ENCODE data around the gene PBX2. TPM values are rescaled to one million over a fixed set of nuclear protein-coding genes. Genes with fewer than 3 reads are reported as not detected.
A peak's percentile ranks its signal among the peaks of the same experiment; 100 is the strongest.

PBX2 gene
- total RNA-seq, 1 experiment from 2014 or later = 176 TPM

- WGBS (ENCODE audit: extremely low coverage, insufficient read length, low lambda C conversion rate) = no CpG with 5 or more reads among the region's 5 CpGs
- Histone ChIP-seq H3T11ph (ENCODE audit: low read length) (no peak within 1 kb of the TSS), H2AFZ (ENCODE audit: low read length) (no peak within 1 kb of the TSS), H2BK5ac (ENCODE audit: insufficient read length, low read length) (no peak within 1 kb of the TSS), H2BK12ac (ENCODE audit: insufficient read length, low read depth, low read length) (no peak within 1 kb of the TSS), H3K9me3 (ENCODE audit: control insufficient read depth, low read depth, low read length) (no peaks in the 10 kb centered on the region), H2BK120ac (ENCODE audit: low read depth, low read length, poor library complexity, severe bottlenecking) (no peak within 1 kb of the TSS), H3K27me3 (ENCODE audit: insufficient read depth, low read length) (no peaks in the 10 kb centered on the region), H3K4me2 (ENCODE audit: insufficient read depth, insufficient read length, low read length) (peak within 1 kb of the TSS; percentile 44), H4K20me1 (ENCODE audit: control insufficient read depth, insufficient read depth, insufficient read length) (no peaks in the 10 kb centered on the region), H2BK20ac (ENCODE audit: low read depth, low read length, poor library complexity, severe bottlenecking) (no peak within 1 kb of the TSS), H3K79me1 (ENCODE audit: insufficient read depth, low read depth, low read length, poor library complexity, severe bottlenecking) (no peaks in the 10 kb centered on the region), H3K4me1 (ENCODE audit: insufficient read depth, low read length) (peaks cover 7% of the 10 kb centered on the region), H3K27ac (ENCODE audit: insufficient read length, low read depth, low read length) (no peak within 1 kb of the TSS), H3K23me2 (ENCODE audit: insufficient read length, low read depth, low read length, poor library complexity, severe bottlenecking) (peaks cover 17% of the 10 kb centered on the region), H3K18ac (ENCODE audit: insufficient read length, low read depth, low read length) (no peak within 1 kb of the TSS), H3K56ac (ENCODE audit: insufficient read length, low read depth, low read length) (no peak within 1 kb of the TSS), H4K91ac (ENCODE audit: insufficient read length, low read depth, low read length) (no peak within 1 kb of the TSS), H2BK15ac (ENCODE audit: low read depth, low read length) (no peak within 1 kb of the TSS), H3K79me2 (ENCODE audit: insufficient read depth, low read length) (no peaks in the 10 kb centered on the region), H3K23ac (ENCODE audit: insufficient read length, low read depth, low read length) (no peak within 1 kb of the TSS), H2AK5ac (ENCODE audit: insufficient read length, low read length) (no peak within 1 kb of the TSS), H4K5ac (ENCODE audit: insufficient read length, low read depth, low read length) (no peak within 1 kb of the TSS), H3K14ac (ENCODE audit: insufficient read depth, low read length) (no peak within 1 kb of the TSS; the same call in 1 of the 2 replicates), H4K8ac (replicated peaks; ENCODE audit: insufficient read length, low read depth, low read length) (no peak within 1 kb of the TSS), H3K9ac (ENCODE audit: extremely low read depth, insufficient read length, low read length) (no peak within 1 kb of the TSS), H3K4ac (ENCODE audit: low read depth, low read length) (no peak within 1 kb of the TSS)
- H3K9me3 Mint-ChIP-seq = no peaks in the 10 kb centered on the region; a peak in 1 of 5 replicates
- H3K27ac Mint-ChIP-seq = peak within 1 kb of the TSS; percentile 39 to 91 (median 87); a peak in 6 of 7 replicates
- peaks cover 1 to 14% (median 11%) of the 10 kb centered on the region in 3 experiments; a peak in 6 of 7 replicates for H3K36me3 Mint-ChIP-seq (ENCODE audit: insufficient read depth in 1 of 3, low read depth in 3 of 3)
- TF ChIP-seq CTCF (conservative IDR thresholded peaks at IDR 0.05) = no peak
- H3K27me3 Mint-ChIP-seq (ENCODE audit: low read depth) = no peaks in the 10 kb centered on the region
- DNase-seq = peak; percentile 67
- H3K4me3 Mint-ChIP-seq = peak within 1 kb of the TSS; percentile 47 to 66; a peak in 4 of 5 replicates
- H3K4me1 Mint-ChIP-seq = peaks cover 59 to 62% of the 10 kb centered on the region in 2 experiments
Measured at GRCh38 chr6:32192608-32193039, 2.6 kb upstream of the PBX2 start, which contains the start of gene GPSM3. TSS of gene GPSM3 (minus strand) at chr6:32192643. CDS start at chr6:32192513, 130 bp downstream.
